ENCODE results near the gene PNLIPRP2.

- TF ChIP-seq MXI1 (IDR thresholded peaks at IDR 0.05; ENCODE audit: borderline replicate concordance, low read depth, low read length) = no peak
- TF ChIP-seq CTCF (conservative IDR thresholded peaks at IDR 0.05; ENCODE audit: low read depth, low read length) = no peak
- no peak for TF ChIP-seq CEBPB (IDR thresholded peaks at IDR 0.05; ENCODE audit: low read depth, low read length)
- TF ChIP-seq FOS (IDR thresholded peaks at IDR 0.05; ENCODE audit: low read depth, low read length) = no peak
- TF ChIP-seq POLR2A (IDR thresholded peaks at IDR 0.05; ENCODE audit: low read depth, low read length) = no peak
- no peak for TF ChIP-seq RAD21 (IDR thresholded peaks at IDR 0.05; ENCODE audit: low read length)
- no peak for TF ChIP-seq BHLHE40 (IDR thresholded peaks at IDR 0.05; ENCODE audit: low read depth, low read length)
- no peak for TF ChIP-seq ELK1 (IDR thresholded peaks at IDR 0.05; ENCODE audit: borderline replicate concordance, low read depth, low read length)
- TF ChIP-seq RCOR1 (IDR thresholded peaks at IDR 0.05; ENCODE audit: insufficient replicate concordance, low read length) = no peak
- no peak for TF ChIP-seq USF2 (IDR thresholded peaks at IDR 0.05; ENCODE audit: low read depth, low read length)
- TF ChIP-seq SMC3 (IDR thresholded peaks at IDR 0.05; ENCODE audit: low read depth, low read length) = no peak
Measured at GRCh38 chr10:116608686-116609594, 11.8 kb upstream of the PNLIPRP2 start.

All from IMR-90 (cell line).